Lower leg skin (tissue), 3 donors: ENCODE results near the gene CEP112.

Experiments used
- CTCF ChIP-seq, 3 donors: fragments of 450-650 bp; IDR thresholded peaks; one replicate each; pipeline ENCODE4 v1.5.1; 2016; ENCODE audit warnings: antibody characterized with exemption in 3 of 3, mild to moderate bottlenecking in 3 of 3, moderate library complexity in 2 of 3
- POLR2A ChIP-seq, 2 donors: fragments of 450-650 bp; IDR thresholded peaks; one replicate each; pipeline ENCODE4 v1.6.1; 2016 to 2017; ENCODE audit warnings: antibody characterized with exemption in 2 of 2, mild to moderate bottlenecking in 1 of 2, moderate library complexity in 1 of 2

- no peak for TF ChIP-seq CTCF (IDR thresholded peaks at IDR 0.05)
- TF ChIP-seq POLR2A (IDR thresholded peaks at IDR 0.05) = no peak
These were observed 582.6 kb downstream of the CEP112 start for GRCh38 chr17:65609286-65609685.
